Right atrium auricular region (tissue), 2 donors: ENCODE data around the gene IGIP. TPM values are rescaled to one million over a fixed set of nuclear protein-coding genes. Genes with fewer than 3 reads are reported as not detected.

Source experiments
- DNase-seq: peaks from one replicate; pipeline ENCODE4 v3.0.0-alpha.2; 2019; ENCODE audit warnings: low spot score
- H3K27ac ChIP-seq, 2 donors: fragments of 200-600 bp; sonication (generic); 1 replicate in 1 of 2; 2 replicates in 1 of 2; pipeline ENCODE4 v1.5.1; 2016 to 2019
- H3K27me3 ChIP-seq, 2 donors: fragments of 200-600 bp; sonication (generic); one replicate each; pipeline versions ENCODE4 v1.5.1 to v1.6.0; 2017 to 2019
- H3K36me3 ChIP-seq: fragments of 200-600 bp; sonication (generic); one replicate; pipeline ENCODE4 v1.5.1; 2016
- H3K4me1 ChIP-seq, 2 donors: fragments of 200-600 bp; sonication (generic); one replicate each; pipeline versions ENCODE4 v1.5.1 to v1.6.0; 2017 to 2019
- H3K4me3 ChIP-seq, 2 donors: fragments of 200-600 bp; sonication (generic); 1 replicate in 1 of 2; 2 replicates in 1 of 2; pipeline ENCODE4 v1.5.1; 2017 to 2019; ENCODE audit warnings: mild to moderate bottlenecking in 1 of 2, moderate library complexity in 1 of 2
- H3K9me3 ChIP-seq, 2 donors: fragments of 200-600 bp; sonication (generic); one replicate each; pipeline ENCODE4 v1.5.1; 2019
- total RNA-seq, 2 donors: library from RNA; depleted of rRNA; stranded (reverse); fragments of >200 nt; gene quantifications; one replicate each; pipeline ENCODE4 v1.1.0, GENCODE V29; 2016
- TF ChIP-seq, protein P1 (sequence below), 2 donors: fragments of 200-600 bp; sonication (generic); IDR thresholded peaks; one replicate each; pipeline ENCODE4 v1.5.1; 2019; ENCODE audit warnings: antibody characterized with exemption in 2 of 2

Gene IGIP
- total RNA-seq, 2 donors from 2014 or later: 13.7 to 13.8 TPM

DNA sequence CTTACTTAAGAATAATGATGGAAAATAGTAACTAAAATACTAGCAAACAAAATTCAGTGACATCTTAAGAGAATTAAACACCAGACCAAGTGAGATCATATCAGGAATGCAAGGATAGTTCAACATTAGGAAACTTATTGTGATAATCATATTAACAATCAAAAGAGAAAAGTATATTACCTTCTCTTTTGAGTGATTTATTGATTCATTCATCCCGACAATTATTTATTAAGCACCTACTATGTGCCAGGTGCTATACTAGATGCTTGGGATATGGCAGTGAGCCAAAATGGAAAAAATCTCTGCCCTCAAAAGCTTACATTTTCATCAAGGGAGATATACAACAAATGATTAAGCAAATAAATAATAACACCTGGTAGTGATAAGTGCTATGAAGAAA is 35.5 kb upstream of the IGIP start:
- Histone ChIP-seq H3K4me1 (no peaks in the 10 kb centered on the region), H3K36me3 (no peaks in the 10 kb centered on the region), H3K27ac (no peak overlapping the region), H3K27me3 (no peaks in the 10 kb centered on the region), H3K9me3 (peaks cover 0 to 21% of the 10 kb centered on the region in 2 donors), H3K4me3 (no peak overlapping the region)
- no peak for DNase-seq
- TF ChIP-seq, protein P1, sequence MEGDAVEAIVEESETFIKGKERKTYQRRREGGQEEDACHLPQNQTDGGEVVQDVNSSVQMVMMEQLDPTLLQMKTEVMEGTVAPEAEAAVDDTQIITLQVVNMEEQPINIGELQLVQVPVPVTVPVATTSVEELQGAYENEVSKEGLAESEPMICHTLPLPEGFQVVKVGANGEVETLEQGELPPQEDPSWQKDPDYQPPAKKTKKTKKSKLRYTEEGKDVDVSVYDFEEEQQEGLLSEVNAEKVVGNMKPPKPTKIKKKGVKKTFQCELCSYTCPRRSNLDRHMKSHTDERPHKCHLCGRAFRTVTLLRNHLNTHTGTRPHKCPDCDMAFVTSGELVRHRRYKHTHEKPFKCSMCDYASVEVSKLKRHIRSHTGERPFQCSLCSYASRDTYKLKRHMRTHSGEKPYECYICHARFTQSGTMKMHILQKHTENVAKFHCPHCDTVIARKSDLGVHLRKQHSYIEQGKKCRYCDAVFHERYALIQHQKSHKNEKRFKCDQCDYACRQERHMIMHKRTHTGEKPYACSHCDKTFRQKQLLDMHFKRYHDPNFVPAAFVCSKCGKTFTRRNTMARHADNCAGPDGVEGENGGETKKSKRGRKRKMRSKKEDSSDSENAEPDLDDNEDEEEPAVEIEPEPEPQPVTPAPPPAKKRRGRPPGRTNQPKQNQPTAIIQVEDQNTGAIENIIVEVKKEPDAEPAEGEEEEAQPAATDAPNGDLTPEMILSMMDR (IDR thresholded peaks at IDR 0.05): no peak

DNA sequence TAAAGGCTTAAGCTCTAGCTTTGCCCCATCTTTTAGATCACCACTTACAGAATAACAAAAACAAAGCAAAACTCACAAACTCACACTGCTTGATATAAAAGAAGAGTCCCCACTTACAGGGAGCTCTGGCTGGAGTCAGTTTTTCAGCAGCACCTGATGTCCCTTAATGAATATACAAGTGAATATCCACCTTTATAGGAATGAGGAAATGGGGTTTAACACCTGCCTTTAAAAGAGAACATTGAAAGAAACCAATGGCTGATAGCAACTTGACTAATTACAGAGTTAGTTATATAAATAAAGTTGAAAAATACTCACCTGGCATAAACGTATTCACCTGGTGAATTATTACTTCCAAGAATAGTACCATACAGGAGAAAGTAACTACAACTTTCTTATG is 32.6 kb upstream of the IGIP start:
- Histone ChIP-seq H3K36me3 (no peaks in the 10 kb centered on the region), H3K9me3 (peaks cover 0 to 21% of the 10 kb centered on the region in 2 donors), H3K27me3 (no peaks in the 10 kb centered on the region), H3K27ac (no peak overlapping the region), H3K4me3 (no peak overlapping the region), H3K4me1 (no peaks in the 10 kb centered on the region)
- DNase-seq: no peak
- TF ChIP-seq, protein P1 (IDR thresholded peaks at IDR 0.05): no peak

DNA sequence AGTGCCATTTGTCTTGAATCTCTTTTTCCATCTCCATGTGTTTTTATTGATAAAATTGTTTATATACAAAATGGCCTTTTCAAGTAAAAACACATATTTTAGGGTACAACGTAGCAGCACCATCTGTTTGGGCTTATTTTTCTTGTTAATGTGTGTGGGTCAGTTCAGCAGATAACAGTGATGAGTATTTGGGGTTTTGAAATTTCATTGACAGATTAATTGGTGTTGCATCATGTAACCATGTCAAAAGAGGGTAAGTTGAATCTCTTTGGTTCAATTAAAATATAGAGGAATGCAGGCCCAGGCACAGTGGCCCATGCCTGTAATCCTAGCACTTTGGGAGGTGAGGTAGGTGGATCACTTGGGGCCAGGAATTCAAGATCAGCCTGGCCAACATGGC is 31.9 kb upstream of the IGIP start:
- Histone ChIP-seq H3K4me1 (no peaks in the 10 kb centered on the region), H3K36me3 (no peaks in the 10 kb centered on the region), H3K9me3 (peaks cover 0 to 21% of the 10 kb centered on the region in 2 donors), H3K27me3 (no peaks in the 10 kb centered on the region), H3K27ac (no peak overlapping the region), H3K4me3 (no peak overlapping the region)
- no peak for DNase-seq
- TF ChIP-seq, protein P1 (IDR thresholded peaks at IDR 0.05): no peak

DNA sequence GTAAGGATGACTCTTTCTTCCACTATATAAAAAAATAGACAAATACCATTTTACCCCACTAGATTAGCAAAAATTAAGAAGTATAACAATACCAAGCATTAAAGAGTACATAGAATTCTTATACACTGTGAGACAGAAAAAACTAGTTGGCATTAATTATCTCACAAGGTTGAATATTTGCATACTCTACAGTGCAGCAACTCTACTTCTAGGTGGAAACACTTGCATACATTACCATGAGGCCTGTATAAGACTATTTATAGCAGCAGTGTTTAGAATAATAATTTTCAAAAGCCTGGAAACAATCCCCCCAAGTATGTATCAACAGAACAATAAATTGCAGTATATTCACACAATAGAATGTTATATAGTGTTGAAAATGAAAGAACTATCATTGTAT is 30.8 kb upstream of the IGIP start:
- Histone ChIP-seq H3K9me3 (peaks cover 0 to 16% of the 10 kb centered on the region in 2 donors), H3K27ac (no peak overlapping the region), H3K4me1 (no peaks in the 10 kb centered on the region), H3K27me3 (no peaks in the 10 kb centered on the region), H3K4me3 (no peak overlapping the region), H3K36me3 (no peaks in the 10 kb centered on the region)
- no peak for DNase-seq
- TF ChIP-seq, protein P1 (IDR thresholded peaks at IDR 0.05): no peak

DNA sequence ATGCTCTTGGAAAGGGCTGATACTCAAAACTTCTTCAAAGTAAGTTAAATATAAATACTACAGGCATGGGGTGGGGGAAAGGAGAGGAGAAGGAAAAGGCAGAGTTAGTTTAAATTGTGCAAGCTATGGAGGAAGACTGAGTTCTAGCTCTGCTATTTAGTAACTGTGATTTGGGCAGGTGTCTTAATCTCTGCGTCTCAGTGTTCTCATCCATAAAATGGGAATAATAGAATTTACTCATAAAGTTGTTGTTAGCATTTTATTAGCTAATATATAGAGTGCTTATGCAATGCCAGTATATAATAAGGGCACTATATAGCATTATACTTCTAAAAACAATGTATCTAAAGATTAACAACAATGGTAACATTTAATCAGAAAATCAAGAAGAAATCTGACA is 24.6 kb upstream of the IGIP start:
- TF ChIP-seq, protein P1 (IDR thresholded peaks at IDR 0.05): no peak
- no peak for DNase-seq
- H3K4me3 ChIP-seq: no peak overlapping the region
- peaks cover 0 to 1% of the 10 kb centered on the region in 2 donors for H3K4me1 ChIP-seq
- H3K9me3 ChIP-seq: no peaks in the 10 kb centered on the region
- no peaks in the 10 kb centered on the region for H3K36me3 ChIP-seq
- no peak overlapping the region for H3K27ac ChIP-seq
- no peaks in the 10 kb centered on the region for H3K27me3 ChIP-seq

DNA sequence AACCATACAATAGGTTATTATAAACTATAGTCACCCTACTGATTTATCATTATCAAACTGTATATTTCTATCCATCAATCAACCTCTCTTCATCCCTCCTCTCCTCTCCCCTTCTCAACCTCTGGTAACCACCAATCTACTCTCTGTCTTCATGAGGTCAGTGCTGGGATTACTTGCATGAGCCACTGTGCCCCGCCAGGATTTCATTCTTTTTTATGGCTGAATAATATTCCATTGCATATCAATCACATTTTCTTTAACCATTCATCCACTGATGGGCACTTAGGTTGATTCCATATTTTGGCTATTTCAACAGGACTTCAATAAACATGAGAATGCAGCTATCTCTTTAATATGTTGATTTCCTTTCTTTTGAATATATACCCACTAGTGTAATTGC is 22.6 kb upstream of the IGIP start:
- no peak for DNase-seq
- Histone ChIP-seq H3K9me3 (no peaks in the 10 kb centered on the region), H3K27me3 (no peaks in the 10 kb centered on the region), H3K4me1 (peaks cover 0 to 12% of the 10 kb centered on the region in 2 donors), H3K27ac (no peak overlapping the region), H3K36me3 (no peaks in the 10 kb centered on the region), H3K4me3 (no peak overlapping the region)
- TF ChIP-seq, protein P1 (IDR thresholded peaks at IDR 0.05): no peak
